H1 (cell line): Measurements from ENCODE around the gene INHBB. TPM values are rescaled to one million over a fixed set of nuclear protein-coding genes. Genes with fewer than 3 reads are reported as not detected.

Experiments used
- CREB1 ChIP-seq: IDR thresholded peaks from 2 replicates; pipeline ENCODE4 v1.6.1; 2012; ENCODE audit warnings: inconsistent platforms
- CTCF ChIP-seq, 3 experiments: IDR thresholded peaks; 1 replicate in 2 of 3; 2 replicates in 1 of 3; pipeline versions ENCODE4 v1.5.1 to v1.6.1; 2011; ENCODE audit warnings: low read length in 3 of 3, mild to moderate bottlenecking in 3 of 3, inconsistent platforms in 2 of 3, low read depth in 1 of 3, moderate library complexity in 1 of 3; ENCODE audit not compliant: insufficient read depth in 1 of 3; ENCODE audit errors: control extremely low read depth in 1 of 3
- E2F6 ChIP-seq: IDR thresholded peaks from 2 replicates; pipeline ENCODE4 v1.6.1; 2012; ENCODE audit warnings: inconsistent platforms
- FOSL1 ChIP-seq: IDR thresholded peaks from 2 replicates; pipeline ENCODE4 v1.6.1; 2011; ENCODE audit warnings: mild to moderate bottlenecking, low read depth, low read length, moderate library complexity; ENCODE audit not compliant: insufficient read depth
- HDAC2 ChIP-seq, 2 experiments: fragments of 300-600 bp in 1 of 2; sonication (generic) in 1 of 2; IDR thresholded peaks; 2 replicates each; pipeline ENCODE4 v1.6.1; 2011 to 2012; ENCODE audit warnings: low read depth in 2 of 2, low read length in 2 of 2, mild to moderate bottlenecking in 2 of 2, moderate library complexity in 2 of 2, borderline replicate concordance in 1 of 2, inconsistent platforms in 1 of 2
- KDM1A ChIP-seq: fragments of 200-600, 300-600 bp; sonication (generic); IDR thresholded peaks from 2 replicates; pipeline ENCODE4 v1.7.1; 2016; ENCODE audit warnings: mild to moderate bottlenecking, low read length, borderline replicate concordance
- SP4 ChIP-seq: IDR thresholded peaks from 2 replicates; pipeline ENCODE4 v1.6.1; 2012; ENCODE audit warnings: low read length, inconsistent platforms
- polyA plus RNA-seq, 7 experiments: library from polyadenylated mRNA; depleted of rRNA in 3 of 7; stranded (reverse) in 5 of 7; unstranded in 2 of 7; fragments of >200 nt in 5 of 7; fragments of 200-250 nt in 2 of 7; gene quantifications; 1 replicate in 5 of 7; 2 replicates in 1 of 7; 4 replicates in 1 of 7; pipeline versions ENCODE4 v1.2.1 to v1.2.3, GENCODE V29; 2011 to 2013; ENCODE audit warnings: missing spikeins in 2 of 7, mixed read lengths in 2 of 7
- total RNA-seq: library from RNA; stranded (reverse); fragmentation: NEBNext Ultra II Directional; extraction: Animal tissue kit (Norgen Biotek cat#: 25700); gene quantifications from 2 replicates; pipeline ENCODE4 v1.2.1, GENCODE V29; 2021

INHBB gene
- total and polyA plus RNA-seq, 2 of the 8 experiments (the other 6 are each of a cell fraction or from before 2014, with no cell fraction given): 0.30 to 0.32 TPM

DNA sequence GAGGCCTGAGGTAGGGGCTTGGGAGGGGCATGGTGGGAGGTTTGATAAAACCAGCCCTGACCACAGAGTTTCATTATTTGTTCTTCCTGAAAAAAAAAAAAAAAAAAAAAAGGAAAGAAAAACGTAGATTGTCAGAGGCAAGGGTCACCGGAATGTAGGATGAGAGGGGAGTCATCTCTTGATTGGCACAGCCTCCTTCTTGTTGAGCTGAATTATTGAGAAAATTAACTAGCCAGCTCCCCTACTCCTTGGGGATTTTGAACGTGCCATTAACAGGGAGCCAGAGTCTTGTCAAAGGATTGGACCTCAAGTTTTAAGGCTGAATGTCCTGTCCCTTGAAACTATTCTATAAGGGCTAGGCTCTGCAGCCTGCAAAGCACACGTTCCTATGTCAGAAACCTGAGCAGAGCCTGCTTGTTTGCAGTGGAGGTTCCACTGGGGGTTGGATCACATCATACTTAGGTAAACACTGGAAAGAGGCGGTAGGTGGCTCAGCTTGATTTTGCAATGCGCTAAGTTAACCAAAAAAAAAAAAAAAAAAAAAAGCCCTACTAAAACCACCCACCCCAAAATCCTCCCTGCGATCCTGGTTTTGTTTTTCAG is 2.3 kb downstream of the INHBB start (continued):
- TF ChIP-seq CTCF (IDR thresholded peaks at IDR 0.05; ENCODE audit: control extremely low read depth in 1 of 3, insufficient read depth in 1 of 3, low read depth in 1 of 3, low read length in 3 of 3): no peak
- TF ChIP-seq E2F6: no peak
- no peak for TF ChIP-seq FOSL1
- TF ChIP-seq SP4: no peak
- TF ChIP-seq HDAC2 (IDR thresholded peaks at IDR 0.05; ENCODE audit: borderline replicate concordance in 1 of 2, low read depth in 2 of 2, low read length in 2 of 2): no peak
- TF ChIP-seq KDM1A: no peak
- TF ChIP-seq CREB1: no peak
- TF ChIP-seq, all 59 proteins: peak for 0
